Activated naive CD4-positive, alpha-beta T cell (primary cell): ENCODE results near the gene ZC3H7B.

ENCODE experiments used
- DNase-seq, 4 experiments: peaks; one replicate each; lab custom pipeline; 2025; lab: John Stamatoyannopoulos, UW

The ZC3H7B gene

GRCh38 chr22:41356430-41357028 lies 55.2 kb downstream of the ZC3H7B start:
- DNase-seq: no peak

DNA sequence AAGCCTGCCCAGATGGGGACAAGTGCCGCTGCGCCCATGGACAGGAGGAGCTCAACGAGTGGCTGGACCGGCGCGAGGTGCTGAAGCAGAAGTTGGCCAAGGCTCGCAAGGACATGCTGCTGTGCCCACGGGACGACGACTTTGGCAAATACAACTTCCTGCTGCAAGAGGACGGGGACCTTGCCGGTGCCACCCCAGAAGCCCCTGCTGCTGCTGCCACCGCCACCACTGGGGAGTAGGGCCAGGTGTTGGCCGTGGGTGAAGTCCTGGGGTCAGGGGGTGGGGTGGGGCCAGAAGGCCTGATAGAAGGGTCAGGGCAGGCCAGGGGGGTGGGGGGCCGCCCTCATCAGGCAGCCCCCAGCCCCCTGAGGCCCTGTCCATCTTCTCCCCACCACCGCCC lies 55.9 kb downstream of the ZC3H7B start:
- DNase-seq: no peak

DNA sequence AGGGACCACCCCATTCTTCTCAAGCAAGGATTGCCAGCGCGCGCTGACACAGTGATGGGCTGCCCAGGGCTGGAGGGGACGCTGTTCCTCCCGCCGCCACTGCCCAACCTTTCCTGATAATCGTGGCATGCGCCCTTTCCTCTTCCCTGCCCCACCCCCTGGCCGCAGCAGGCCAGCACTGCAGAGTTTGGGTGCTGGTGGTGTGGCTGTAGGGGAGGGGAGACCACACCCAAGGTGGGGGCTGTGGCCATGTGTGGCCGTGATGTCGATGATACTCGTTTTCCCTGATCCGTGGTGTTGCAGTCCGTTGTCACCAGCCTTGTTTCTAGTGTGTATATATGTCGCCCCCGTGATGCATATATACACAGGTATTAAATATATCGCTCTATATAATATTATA lies 57.6 kb downstream of the ZC3H7B start:
- DNase-seq: no peak

DNA sequence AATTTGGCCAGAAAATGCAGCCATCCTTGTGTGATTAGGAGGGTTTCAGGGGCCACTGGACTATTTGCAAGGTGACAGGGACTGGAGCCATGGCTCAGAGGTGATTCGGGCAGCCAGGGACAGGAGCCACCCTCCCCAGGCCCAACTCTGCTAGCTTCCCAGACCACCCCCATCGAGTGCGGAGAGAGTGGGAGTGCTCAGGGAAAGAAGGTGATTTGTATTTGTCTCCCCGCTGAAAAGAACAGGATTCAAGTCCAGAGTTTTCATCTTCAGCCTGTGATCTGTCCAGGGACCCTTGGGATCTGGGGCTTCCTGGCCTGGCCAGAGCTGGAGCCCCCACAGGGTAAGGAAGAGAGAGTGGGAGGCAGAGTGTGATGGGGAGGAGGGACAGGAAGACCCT lies 58.1 kb downstream of the ZC3H7B start:
- no peak for DNase-seq

- DNase-seq: no peak
Observed at GRCh38 chr22:41360126-41360525, 58.8 kb downstream of the ZC3H7B start.

GRCh38 chr22:41361716-41362310 lies 60.5 kb downstream of the ZC3H7B start:
- no peak for DNase-seq

GRCh38 chr22:41362615-41363014 lies 61.3 kb downstream of the ZC3H7B start:
- DNase-seq: no peak

DNA sequence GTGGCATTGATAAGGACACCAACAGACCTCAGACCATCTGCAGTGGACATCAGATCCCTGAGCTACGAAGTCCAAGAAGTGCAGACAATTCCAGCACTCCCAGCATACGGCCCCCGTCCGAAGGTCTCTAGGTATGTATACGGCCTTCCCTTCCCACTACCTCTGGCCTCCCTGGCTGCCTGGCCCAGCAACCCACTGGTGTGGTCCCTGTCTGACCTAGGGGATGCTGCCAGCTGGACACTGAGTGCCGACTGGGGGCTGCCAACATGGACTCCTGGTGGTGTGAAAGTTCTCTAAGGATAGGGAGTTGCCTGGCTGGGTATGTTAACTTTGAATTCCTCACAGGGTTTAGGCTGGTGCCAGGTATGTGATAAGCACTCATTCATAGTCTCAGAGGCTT lies 62.9 kb downstream of the ZC3H7B start:
- DNase-seq: no peak

- DNase-seq: no peak
Observed at GRCh38 chr22:41364955-41365354, 63.6 kb downstream of the ZC3H7B start.

- no peak for DNase-seq
Observed at GRCh38 chr22:41365425-41365824, 64.1 kb downstream of the ZC3H7B start.

DNA sequence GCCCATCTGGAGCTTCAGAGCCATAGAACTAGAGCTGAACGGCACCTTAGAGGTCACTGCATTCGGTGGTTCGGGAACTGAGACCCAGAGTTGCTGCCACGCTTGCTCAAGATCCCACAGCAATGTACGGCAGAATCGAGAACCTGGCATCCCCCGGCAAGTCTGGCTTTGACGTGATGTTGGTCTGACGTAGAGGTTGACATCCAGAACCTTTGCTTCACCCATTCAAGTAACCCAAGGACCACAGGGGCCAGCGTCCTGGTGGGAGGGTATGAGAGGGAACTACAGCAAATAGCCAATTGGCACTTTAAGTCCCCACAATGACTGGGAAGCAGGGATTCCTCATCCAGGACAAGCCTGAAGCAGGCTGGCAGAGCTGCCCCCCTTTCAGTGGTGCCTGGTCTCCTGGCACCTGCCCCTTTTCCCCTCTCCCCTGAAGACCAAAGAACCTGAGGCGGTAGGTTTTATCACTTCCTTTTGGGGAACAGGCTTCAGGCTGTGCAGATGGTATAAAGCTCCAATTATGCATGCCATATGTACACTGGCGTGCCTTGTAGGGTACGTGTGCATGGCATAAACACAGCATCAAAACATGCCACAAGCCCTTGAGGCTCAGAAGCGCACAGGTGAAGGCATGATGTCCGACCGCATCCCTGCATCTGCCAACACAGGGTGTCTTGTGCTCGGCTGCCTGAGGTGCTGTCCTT lies 65.2 kb downstream of the ZC3H7B start:
- no peak for DNase-seq

GRCh38 chr22:41367039-41367679 lies 65.8 kb downstream of the ZC3H7B start:
- peak in 1 of 4 experiments; percentile 6 for DNase-seq

DNA sequence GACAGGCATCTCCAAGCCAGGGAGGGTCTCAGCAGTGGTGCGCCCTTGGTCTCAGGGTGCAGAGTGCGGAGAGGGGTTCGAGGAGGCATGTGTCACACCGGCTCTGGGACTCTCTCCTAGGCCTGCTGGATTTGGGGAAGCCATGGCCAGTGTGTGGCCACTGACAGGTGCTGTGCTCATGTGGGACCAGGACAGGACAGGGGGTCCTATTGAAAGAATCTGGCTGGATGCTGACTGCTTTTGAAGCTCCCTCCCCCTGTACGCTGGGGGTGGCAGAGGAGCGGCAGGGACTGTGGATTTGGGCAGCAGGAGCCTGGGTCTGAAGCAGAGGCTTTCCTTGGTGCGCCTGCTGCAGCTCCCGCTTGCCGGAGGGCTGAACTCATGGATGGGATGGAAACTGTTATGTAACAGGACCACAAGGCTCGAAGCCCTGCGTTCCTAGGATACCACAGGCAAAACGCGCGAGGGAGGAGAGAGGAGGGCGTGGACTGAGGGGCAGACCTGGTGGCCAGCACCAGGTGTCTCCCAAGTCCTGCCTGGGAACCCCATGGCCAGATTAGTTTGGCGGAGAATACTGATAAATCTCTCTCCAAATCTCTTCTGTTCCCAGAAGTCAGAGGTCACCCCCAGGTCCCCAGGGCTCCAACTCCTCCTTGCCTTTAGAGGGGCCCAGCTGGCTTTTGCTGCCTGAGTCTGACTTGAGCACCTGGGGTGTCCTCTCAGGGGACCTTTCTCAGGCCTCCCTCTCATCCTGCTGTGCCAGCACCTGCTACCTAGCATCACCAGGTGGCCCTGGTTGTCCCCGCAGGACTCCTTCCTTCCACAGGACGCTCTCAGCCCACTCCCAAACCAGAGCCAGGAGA lies 66.6 kb downstream of the ZC3H7B start:
- DNase-seq: no peak

DNA sequence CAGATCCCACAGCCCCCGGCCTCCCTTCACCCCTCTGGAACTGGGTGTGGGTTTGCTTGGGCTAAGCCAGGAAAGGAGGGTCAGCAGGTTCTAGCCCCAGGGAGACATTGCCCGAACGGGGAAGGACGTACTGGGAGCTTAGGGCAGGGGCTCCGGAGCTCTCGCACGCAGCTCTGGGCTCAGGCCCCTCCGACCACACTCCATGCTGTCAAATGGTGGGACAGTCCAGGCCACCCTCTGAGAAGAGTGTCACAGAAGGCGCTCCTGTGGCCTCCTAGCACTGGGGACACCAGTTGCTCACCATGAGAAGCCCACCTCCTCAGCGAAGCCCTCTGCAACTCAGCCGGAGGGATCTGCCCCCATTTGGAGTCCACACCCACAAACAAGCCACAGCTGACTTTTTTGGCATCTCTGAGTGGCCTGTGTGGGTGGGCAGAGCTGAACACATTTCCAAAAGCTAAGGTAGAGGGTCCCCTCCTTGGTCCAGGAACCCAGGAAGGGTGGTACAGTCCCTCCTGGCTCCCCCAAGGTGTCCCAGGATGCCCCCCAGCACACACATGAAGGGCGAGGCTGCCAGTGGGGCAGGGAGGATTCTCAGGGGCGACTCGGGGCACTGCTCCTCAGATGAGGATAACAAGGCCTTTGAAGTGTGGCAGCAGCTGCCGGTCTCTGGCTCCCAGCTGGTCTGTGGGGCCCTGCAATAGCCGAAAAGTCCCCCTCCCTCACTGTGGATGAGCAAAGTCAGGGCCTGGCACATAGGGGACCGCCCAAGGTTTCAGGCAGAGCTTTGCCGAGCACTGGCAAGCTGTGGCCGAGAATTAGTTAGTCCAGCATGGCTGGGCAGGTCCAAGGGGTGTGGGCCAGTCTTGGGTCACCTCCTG lies 67.5 kb downstream of the ZC3H7B start:
- DNase-seq: no peak

DNA sequence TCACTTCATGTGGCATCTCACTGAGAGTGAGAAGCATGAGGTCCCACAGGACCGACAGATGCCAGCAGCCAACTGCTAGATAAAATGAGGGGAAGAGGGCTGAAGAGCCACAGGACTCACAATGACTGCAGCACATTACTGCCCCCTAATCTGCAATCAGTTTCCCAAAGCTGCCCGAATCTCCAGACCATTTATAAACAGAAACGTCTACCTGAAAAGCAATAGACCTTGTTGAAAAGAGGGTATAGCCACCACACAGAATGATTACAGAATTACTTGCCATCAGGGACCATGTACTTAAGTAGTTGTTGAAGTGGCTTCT lies 68.1 kb downstream of the ZC3H7B start:
- no peak for DNase-seq

- DNase-seq: no peak
Observed at GRCh38 chr22:41369837-41370236, 68.5 kb downstream of the ZC3H7B start.

DNA sequence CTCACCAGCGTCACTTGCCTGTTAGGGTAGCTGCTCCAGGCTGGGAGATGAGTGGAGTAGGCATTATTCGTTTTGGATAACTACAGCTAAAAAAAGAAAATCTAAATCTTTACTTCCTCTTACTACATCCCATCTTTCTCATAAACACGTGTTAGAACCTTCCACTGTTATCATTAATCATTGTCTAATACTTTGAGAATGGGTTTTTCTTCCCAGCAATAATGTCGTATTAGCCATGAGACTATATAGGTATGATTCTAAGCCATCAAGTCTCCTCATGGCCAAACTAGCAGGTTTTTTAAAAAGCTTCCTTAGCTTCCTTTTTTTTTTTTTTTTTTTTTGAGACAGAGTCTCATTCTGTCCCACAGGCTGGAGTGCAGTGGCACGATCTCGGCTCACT lies 76.5 kb downstream of the ZC3H7B start:
- no peak for DNase-seq

DNA sequence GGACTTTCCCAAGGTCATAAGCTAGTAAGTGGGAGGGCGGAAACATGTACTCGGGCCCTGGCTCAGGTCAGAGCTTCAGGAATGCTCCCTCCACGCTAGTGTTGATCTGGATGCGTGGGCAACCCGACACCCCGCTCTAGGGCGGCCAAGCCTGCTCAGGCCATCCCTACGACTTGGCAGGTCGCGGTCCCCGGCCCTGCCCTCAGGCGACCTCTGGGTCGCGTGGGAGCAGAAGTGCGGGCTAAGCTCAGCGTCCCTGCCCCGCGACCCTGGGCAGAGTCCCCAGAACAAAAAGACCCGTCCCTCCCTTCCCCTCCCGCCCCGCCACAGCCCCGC lies 79.6 kb downstream of the ZC3H7B start:
- DNase-seq: no peak

DNA sequence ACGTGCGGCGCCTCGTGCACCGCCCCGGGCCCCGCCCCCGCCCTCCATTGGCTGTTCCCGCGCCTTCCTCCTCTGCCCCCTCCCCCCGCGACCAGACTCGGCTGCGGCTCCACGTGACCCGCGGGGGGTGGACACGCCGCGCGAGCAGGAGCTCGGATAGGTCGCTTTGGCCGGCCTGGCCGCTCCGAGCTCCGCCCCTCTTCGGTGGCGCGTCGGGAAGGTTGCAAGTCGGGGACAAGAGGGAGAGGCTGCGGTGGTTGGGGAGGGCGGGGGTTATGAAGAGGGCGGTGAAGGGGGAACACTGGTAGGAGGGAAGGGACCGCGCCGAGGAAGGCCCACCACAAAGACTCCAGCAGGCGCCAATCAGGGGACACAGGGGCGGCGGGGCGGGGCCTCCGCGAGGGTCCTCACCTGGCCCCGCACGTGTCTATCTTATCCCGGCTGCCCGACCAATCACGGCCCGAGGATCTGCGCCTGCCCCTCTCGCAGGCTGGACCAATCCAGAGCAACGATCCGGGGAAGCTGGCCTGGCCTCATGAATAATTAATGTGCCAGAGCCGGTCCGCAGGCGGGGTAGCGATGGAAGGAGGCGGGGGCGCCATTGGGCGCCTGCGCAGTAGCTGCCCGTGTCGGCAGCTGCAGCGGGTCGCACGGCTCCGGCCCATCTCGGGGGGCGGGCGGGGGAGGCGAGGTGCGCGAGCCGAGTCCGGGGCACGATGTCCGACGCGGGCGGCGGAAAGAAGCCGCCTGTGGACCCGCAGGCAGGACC lies 80.2 kb downstream of the ZC3H7B start, which contains the start of gene TEF:
Gene TEF, plus strand, starts transcription at position 614 of the 769 bp plus-strand sequence. Its CDS starts 103 bp downstream, at position 717.
- peak; percentile 92 to 99 (median 96) for DNase-seq

DNA sequence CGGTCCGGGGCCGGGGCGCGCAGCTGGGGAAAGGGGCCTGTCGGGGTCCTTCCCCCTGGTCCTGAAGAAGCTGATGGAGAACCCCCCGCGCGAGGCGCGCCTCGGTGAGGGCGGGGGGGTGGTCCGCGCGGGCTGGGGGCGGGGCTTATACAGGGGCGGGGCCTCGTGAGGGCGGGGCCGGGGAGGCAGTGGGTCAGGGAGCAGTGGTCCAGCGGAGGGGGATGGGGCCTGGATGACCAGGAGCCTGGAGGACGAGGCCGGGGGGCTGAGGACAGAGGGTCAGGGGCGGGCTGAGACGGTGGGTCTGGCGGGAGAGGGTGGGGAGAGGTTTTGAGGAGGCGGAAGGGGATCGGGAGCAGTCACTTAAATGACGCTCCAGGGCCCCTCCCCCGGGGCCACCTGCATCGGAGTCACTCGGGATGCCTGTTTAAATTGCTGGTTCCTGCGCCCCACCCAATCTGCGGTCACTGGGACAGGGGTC lies 80.8 kb downstream of the ZC3H7B start:
- DNase-seq: peak; percentile 47 to 70 (median 64)
